Retinal pigment epithelial cell (primary cell): Measurements from ENCODE around the gene SLC25A34.
A peak's percentile ranks its signal among the peaks of the same experiment; 100 is the strongest.
"Not testable (repeated sequence)": the region's sequence is repeated elsewhere in the genome, so short reads cannot be mapped to it uniquely, and the experiment has no call there.

Source experiments
- DNase-seq: peaks from one replicate; pipeline ENCODE4 v3.0.0-alpha.2; 2010; ENCODE audit warnings: low read depth
- H3K4me3 ChIP-seq: 2 replicates; pipeline ENCODE4 v1.5.1; 2011; ENCODE audit warnings: mild to moderate bottlenecking, low read length, control low read depth, moderate library complexity
- CTCF ChIP-seq: conservative IDR thresholded peaks from 2 replicates; pipeline ENCODE4 v1.5.1; 2011; ENCODE audit warnings: low read depth, low read length, control low read depth, inconsistent platforms

SLC25A34 gene

GRCh38 chr1:15696956-15697521, 39.0 kb upstream of the SLC25A34 start:
- no peak for DNase-seq
- TF ChIP-seq CTCF: no peak
- no peak overlapping the region for H3K4me3 ChIP-seq

GRCh38 chr1:15698201-15698600, 37.9 kb upstream of the SLC25A34 start:
- no peak for TF ChIP-seq CTCF
- H3K4me3 ChIP-seq: no peak overlapping the region
- DNase-seq: no peak

GRCh38 chr1:15699321-15699720, 36.7 kb upstream of the SLC25A34 start:
- not testable (repeated sequence) for DNase-seq

GRCh38 chr1:15700508-15700907, 35.5 kb upstream of the SLC25A34 start:
- H3K4me3 ChIP-seq: no peak overlapping the region
- no peak for TF ChIP-seq CTCF
- no peak for DNase-seq

More at GRCh38 chr1:15699321-15699720, 36.7 kb upstream of the SLC25A34 start:
- not testable (repeated sequence) for H3K4me3 ChIP-seq

- H3K4me3 ChIP-seq: no peak overlapping the region
- TF ChIP-seq CTCF: no peak
Observed at GRCh38 chr1:15701784-15702183, 34.3 kb upstream of the SLC25A34 start.

GRCh38 chr1:15702722-15703550, 33.1 kb upstream of the SLC25A34 start:
- peak; percentile 50 for TF ChIP-seq CTCF
- DNase-seq: no peak
- no peak overlapping the region for H3K4me3 ChIP-seq

More at GRCh38 chr1:15701784-15702183, 34.3 kb upstream of the SLC25A34 start:
- DNase-seq: no peak

GRCh38 chr1:15703562-15703961, 32.5 kb upstream of the SLC25A34 start:
- peak overlapping the region; percentile 14 for H3K4me3 ChIP-seq
- peak; percentile 94 for DNase-seq
- no peak for TF ChIP-seq CTCF
